NCI-H146 treated with DMSO at 0.1 percent for 48 hours (cell line): ENCODE measurements around the gene ZNF408.
"Not testable (repeated sequence)": the region's sequence is repeated elsewhere in the genome, so short reads cannot be mapped to it uniquely, and the experiment has no call there.

Source experiments
- DNase-seq: peaks from one replicate; lab custom pipeline; 2025; ENCODE audit not compliant: unreplicated experiment; lab: John Stamatoyannopoulos, UW

The ZNF408 gene

GRCh38 chr11:46696212-46696558, 4.6 kb upstream of the ZNF408 start:
- no peak for DNase-seq

DNA sequence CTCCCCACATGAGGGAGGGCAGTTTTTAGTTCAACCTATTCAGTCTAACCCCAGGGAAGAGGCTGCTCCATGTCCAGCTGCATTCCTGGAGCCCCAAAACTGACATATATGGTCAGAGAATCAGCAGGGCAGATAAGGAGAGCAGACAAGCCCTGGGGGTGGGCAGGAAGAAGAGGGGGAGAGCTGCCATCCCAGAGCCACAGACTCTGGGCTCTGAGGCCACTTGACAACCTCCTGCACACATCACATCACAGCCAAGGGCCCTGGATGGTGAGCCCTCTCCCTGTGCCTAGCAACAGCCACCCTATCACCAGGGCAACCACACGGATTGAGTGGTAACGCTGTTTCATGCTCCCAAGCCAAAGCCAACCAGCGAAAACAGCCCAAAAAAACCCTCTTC, 3.5 kb upstream of the ZNF408 start:
- no peak for DNase-seq

DNA sequence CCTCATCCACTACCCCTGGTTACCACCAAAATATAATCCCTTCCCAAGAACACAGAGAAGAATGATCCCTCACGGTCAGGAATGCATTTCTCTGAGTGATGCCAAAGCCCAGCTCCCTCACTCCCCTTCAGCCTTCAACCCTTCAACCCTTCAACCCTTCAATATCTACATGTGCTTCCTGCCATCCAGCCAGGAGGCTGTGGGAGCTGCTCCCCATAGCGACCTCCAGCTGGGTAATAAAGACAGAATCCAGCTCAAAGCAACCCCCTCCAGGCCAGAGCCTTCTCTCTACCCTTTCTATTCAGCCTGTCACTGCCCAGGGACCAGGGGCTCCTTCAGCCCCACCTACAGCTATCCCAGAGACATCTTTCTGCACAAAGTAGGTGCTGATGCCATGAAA, 3.1 kb upstream of the ZNF408 start:
- no peak for DNase-seq

DNA sequence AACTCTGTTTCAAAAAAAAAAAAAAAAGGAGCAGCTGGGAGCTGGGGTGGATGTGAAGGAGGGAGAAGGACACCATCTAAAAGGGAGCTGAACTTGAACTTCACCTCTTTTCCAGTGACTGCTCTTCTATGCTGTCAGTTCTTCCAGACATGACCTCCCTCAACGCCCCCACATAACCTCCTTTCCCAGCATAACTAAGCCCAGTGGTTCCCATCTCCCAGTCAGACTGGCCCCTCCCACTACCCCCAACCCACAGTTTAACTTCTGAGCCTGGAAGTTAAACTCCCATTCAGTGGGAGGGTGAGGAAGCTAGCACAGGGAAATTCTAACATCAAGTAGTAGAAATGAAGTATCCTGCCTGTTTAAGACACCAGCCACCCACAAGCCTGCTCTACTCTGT, 2.2 kb upstream of the ZNF408 start:
- DNase-seq, result no peak

DNA sequence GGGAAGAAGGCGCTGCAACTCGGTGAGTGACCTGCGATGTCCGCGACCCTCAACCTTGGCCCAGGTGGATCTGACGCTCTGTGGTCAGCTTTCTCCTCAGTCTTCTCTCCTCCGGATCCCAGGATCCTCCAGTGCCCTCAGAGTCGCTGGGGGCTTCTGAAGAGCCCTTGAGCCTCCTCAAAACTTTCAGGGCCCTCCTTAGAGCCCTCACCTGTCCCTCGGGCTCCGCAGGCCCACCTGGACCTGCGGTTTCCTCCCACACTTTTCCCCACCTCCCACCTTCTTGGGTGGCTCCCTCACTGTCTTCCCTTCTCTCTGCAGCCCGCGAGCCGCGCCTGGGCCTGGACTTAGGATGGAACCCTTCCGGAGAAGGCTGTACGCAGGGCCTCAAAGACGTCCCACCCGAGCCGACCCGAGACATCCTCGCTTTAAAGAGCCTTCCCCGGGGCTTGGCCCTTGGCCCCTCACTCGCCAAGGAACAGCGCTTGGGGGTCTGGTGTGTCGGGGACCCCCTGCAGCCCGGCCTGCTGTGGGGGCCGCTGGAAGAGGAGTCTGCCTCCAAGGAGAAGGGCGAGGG, 335 bp downstream of the ZNF408 start:
- DNase-seq, result no peak

GRCh38 chr11:46705070-46705688, 4.3 kb downstream of the ZNF408 start:
- no peak for DNase-seq

- no peak for DNase-seq
Observed at GRCh38 chr11:46706886-46707285, 6.1 kb downstream of the ZNF408 start.

DNA sequence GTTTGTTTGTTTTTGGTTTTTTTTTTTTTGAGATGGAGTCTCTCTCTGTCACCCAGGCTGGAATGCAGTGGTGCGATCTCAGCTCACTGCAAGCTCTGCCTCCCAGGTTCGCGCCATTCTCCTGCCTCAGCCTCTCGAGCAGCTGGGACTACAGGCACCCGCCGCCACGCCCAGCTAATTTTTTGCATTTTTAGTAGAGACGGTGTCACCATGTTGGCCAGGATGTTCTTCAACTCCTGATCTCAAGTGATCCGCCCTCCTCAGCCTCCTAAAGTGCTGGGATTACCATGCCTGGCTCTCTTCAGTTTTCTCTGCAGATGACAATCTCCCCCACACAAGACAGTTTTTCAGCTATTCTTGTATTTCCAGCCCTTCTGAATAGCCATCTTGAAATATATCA, 8.5 kb downstream of the ZNF408 start:
- DNase-seq, result not testable (repeated sequence)

DNA sequence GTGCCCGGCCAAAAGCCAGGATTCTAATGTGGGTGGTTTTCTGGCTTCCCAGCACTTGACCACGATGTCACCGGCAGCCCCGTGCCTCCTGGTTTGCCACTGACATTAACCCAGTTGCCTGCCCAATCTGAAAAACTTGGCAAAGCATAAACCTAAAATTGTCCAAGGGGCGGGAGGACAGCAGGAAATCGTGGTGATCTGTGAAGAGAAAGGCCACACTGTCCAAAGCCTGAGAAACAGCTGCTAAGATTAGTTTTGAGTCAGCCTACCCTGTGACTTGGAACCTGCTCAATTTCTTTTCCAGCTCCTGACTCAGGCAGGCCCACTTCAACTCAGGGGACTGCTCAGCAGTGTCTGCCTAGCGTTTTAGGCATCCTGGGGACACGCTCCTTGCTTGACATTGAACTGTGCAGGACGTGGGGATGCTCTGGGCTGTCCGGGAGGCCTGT, 10.0 kb downstream of the ZNF408 start:
- no peak for DNase-seq

GRCh38 chr11:46711303-46711702, 10.5 kb downstream of the ZNF408 start:
- DNase-seq, result no peak

DNA sequence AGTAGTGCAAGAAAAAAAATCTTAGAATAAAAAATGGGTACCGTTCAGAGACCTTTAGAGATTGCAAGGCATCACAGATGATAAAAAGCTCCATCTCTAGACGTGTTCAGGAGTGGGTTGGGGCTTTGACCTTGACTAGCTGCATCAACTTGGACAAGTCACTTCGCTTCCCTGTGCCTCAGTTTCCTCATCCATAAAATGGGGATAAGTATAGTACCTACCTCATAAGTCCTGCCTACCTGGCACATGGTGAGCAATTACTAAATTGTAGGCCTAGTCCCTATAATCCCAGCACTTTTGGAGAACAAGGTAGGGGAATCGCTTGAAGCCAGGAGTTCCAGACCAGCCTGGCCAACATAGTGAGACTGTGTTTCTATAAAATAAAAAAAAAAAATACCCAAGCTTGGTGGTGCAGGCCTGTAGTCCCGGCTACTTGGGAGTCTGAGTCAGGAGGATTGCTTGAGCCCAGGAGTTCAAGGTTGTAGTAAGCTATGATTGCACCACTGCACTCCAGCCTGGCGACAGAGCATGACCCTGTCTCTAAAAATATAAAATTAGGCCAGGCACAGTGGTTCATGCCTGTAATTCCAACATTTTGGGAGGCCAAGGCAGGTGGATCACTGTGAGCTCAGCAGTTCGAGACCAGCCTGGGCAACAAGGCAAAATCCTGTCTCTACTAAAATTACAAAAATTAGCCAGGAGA, 12.2 kb downstream of the ZNF408 start:
- DNase-seq, result no peak

DNA sequence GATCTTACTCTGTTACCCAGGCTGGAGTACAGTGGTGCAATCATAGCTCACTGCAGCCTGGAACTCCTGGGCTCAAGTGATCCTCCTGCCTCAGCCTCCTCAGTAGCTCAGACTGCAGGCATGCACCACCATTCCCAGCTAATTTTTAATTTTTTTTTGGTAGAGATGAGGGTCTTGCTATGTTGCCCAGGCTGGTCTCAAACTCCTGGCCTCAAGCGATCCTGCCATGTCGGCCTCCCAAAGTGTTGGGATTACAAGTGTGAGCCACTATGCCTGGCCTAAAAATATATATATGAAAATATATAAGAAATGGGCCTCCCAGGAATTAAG, 17.0 kb downstream of the ZNF408 start:
- DNase-seq, result not testable (repeated sequence)

DNA sequence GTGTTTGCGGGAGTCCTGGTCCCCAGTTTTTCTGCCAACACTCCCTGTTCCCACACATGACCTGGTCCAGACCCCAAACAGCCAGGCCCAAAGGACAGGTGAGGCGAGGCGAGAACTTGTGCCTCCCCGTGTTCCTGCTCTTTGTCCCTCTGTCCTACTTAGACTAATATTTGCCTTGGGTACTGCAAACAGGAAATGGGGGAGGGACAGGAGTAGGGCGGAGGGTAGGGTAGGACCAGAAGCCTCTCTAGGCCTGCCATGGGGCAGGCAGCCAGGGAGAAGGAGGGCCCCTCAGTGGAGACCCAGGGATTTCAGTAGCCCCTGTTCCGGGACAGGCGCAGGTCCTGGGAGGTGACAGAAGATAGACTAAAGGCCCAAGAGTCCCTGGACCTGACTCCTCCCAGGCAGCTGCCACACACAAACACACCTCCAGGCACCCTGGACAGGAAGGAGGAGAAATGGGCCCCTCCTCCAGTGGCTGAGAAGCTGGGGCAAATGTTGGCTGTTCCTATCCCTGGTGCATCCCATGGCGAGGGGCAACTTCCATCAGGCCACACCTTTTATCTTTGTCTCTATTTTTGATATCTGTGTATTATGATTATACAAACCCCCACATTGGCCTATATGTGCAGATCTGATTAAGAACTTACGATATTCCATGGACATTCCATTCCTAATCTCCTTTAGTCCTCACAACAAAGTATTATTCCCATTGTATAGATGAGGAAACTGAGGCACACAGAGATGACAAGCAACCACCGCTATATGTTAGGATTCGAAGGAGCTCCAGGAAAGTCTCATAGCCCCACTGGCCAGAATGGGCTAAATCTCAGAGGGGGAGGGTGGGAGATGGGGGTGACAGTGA, 17.6 kb downstream of the ZNF408 start:
- peak; percentile 21 for DNase-seq

- DNase-seq, result no peak
Observed at GRCh38 chr11:46719048-46719542, 18.3 kb downstream of the ZNF408 start, which contains the start of gene F2. Gene F2 (plus strand): TSS chr11:46719213. CDS start chr11:46719236, 23 bp downstream.

DNA sequence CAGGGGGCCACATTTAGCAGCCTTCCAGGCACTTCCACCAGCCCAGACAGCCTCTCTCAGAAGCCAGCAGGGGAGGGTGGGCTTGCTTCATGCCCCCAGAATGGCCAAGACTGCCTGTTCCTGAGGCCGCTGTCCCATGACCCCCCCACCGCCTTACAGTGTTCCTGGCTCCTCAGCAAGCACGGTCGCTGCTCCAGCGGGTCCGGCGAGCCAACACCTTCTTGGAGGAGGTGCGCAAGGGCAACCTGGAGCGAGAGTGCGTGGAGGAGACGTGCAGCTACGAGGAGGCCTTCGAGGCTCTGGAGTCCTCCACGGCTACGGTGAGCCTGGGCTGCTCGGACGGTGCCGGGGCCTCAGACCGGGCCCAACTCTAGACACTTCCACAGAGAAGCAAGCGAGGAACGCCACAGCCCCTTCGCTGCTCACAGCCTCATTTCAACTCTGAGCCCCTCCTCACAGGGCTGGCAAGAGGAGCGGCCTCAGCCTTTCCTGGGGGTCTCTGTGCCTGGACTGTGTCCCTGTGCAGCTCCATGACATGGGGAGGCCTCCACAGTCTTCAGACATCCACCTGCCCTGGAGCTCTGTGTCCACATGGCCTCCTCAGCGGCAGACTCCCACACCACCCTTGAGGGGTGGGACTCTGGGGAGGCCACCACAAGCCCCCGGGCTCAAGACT, 18.9 kb downstream of the ZNF408 start:
- no peak for DNase-seq

DNA sequence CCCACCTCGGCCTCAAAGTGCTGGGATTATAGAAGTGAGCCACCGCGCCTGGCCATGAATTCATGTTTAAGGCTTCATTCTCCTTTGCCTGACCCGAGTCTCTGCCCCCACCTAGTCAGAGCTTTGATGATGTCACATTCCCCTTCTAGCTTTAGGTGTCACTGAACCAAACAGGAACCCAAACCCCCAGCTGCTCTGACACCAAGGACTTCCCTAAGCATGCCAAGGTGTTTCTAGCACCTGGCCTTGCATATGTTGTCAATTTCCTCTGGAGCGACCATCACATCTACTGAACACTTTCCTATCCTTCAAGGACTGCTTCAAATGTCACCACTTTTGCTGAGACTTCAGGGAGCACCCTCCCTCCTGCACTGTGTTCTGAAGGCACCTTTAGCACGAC, 20.5 kb downstream of the ZNF408 start:
- no peak for DNase-seq

- DNase-seq, result no peak
Observed at GRCh38 chr11:46722566-46723358, 21.9 kb downstream of the ZNF408 start.

- no peak for DNase-seq
Observed at GRCh38 chr11:46723359-46723680, 22.5 kb downstream of the ZNF408 start.

DNA sequence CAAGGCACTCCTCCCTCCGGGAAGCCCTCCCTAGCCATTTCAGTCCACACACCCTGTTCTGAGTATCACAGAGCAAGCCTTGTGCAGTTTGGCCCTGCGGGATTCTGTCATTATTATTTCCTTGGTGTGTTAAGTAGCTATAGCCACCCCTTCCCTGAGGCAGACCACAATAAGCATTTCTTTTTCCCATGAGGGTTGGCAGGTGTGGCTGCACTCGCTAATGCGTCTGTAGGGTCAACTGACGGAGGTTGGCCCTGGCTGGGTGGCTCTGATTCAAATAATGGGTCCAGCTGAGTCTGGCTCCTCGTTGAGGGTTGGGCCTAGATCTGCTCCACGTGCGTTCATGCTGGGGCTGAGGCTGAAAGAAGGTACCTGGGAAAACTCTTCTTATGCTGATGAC, 23.3 kb downstream of the ZNF408 start:
- DNase-seq, result no peak
